SK-N-SH treated with all-trans-retinoic acid at 6 μM for 48 hours (cell line): ENCODE measurements around the gene TYK2.

Experiments
- CSRNP3 ChIP-seq: fragments of 250-450 bp; sonication (Bioruptor Pico); IDR thresholded peaks from 2 replicates; pipeline ENCODE4 v1.5.1; 2021; ENCODE audit warnings: mild to moderate bottlenecking, moderate library complexity
- PATZ1 ChIP-seq: fragments of 250-450 bp; sonication (Bioruptor Pico); IDR thresholded peaks from 2 replicates; pipeline ENCODE4 v1.8.0; 2020; ENCODE audit warnings: mild to moderate bottlenecking, moderate library complexity, borderline replicate concordance
- PPARA ChIP-seq: fragments of 250-450 bp; sonication (Bioruptor Pico); IDR thresholded peaks from 2 replicates; pipeline ENCODE4 v1.5.0; 2020; ENCODE audit warnings: mild to moderate bottlenecking, borderline replicate concordance

DNA sequence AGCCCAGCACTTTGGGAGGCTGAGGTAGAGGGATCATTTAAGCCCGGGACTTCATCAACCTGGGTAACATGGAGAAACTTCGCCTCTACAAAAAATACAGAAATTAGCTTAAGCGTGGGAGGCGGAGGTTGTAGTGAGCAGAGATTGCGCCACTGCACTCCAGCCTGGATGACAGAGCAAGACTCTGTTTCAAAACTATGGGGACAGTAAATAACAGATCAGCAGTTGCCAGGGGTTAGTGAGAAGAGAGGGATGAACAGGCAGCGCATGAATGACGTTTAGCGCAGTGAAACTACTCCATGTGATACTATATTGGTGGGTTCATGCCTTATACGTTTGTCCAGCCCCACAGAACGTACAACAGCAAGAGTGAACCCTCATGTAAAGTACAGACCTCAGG is 33.9 kb downstream of the TYK2 start:
- no peak for TF ChIP-seq PATZ1 (CRISPR knock-in tag)
- no peak for TF ChIP-seq PPARA (CRISPR knock-in tag)
- no peak for TF ChIP-seq CSRNP3 (CRISPR knock-in tag)
